SU-DHL-6 (cell line): ENCODE results near the gene CASK.

ENCODE experiments used
- H2AFZ ChIP-seq: fragments of 200-600 bp; sonication (generic); 2 replicates; pipeline ENCODE4 v1.6.1; 2014; ENCODE audit warnings: low read depth, mild to moderate bottlenecking, moderate library complexity, mixed read lengths, antibody characterized with exemption, low read length; ENCODE audit not compliant: severe bottlenecking
- H3F3A ChIP-seq: fragments of 200-600 bp; shearing (Covaris generic); 2 replicates; pipeline ENCODE4 v1.6.0; 2016; ENCODE audit warnings: antibody characterized with exemption, mild to moderate bottlenecking; ENCODE audit not compliant: insufficient read depth
- H3K27ac ChIP-seq: fragments of 200-600 bp; sonication (generic); 2 replicates; pipeline ENCODE4 v1.5.1; 2016; ENCODE audit warnings: low read depth, mild to moderate bottlenecking, low read length, moderate library complexity, mixed read lengths
- H3K27me3 ChIP-seq: fragments of 200-600 bp; sonication (generic), shearing (Covaris generic); 2 replicates; pipeline ENCODE4 v1.6.0; 2014; ENCODE audit warnings: mild to moderate bottlenecking, low read length
- H3K36me3 ChIP-seq: fragments of 200-600 bp; sonication (generic); 2 replicates; pipeline ENCODE4 v1.6.1; 2014; ENCODE audit warnings: mild to moderate bottlenecking, low read length, mixed read lengths
- H3K4me2 ChIP-seq: fragments of 300-600, 200-600 bp; shearing (Covaris generic), sonication (generic); 2 replicates; pipeline ENCODE4 v1.6.0; 2014; ENCODE audit warnings: low read length, low read depth, mild to moderate bottlenecking; ENCODE audit not compliant: poor library complexity, severe bottlenecking
- H3K4me3 ChIP-seq: fragments of 200-600 bp; sonication (generic); 2 replicates; pipeline ENCODE4 v1.5.1; 2014; ENCODE audit warnings: antibody characterized with exemption, low read length, mild to moderate bottlenecking, mixed read lengths; ENCODE audit not compliant: insufficient read depth, poor library complexity, severe bottlenecking
- H3K79me2 ChIP-seq: fragments of 200-600 bp; sonication (generic); 2 replicates; pipeline ENCODE4 v1.6.1; 2014; ENCODE audit warnings: mild to moderate bottlenecking, low read length, moderate library complexity; ENCODE audit not compliant: insufficient read depth
- H3K9ac ChIP-seq: fragments of 200-600 bp; sonication (generic); 2 replicates; pipeline ENCODE4 v1.7.0; 2014; ENCODE audit warnings: mild to moderate bottlenecking, low read length
- H3K9me2 ChIP-seq: fragments of 200-600 bp; sonication (generic); replicated peaks from 2 replicates; pipeline ENCODE4 v1.6.1; 2014; ENCODE audit warnings: low read length; ENCODE audit not compliant: insufficient read depth
- H3K9me3 ChIP-seq: fragments of 200-600 bp; sonication (generic); 2 replicates; pipeline ENCODE4 v1.6.1; 2014; ENCODE audit warnings: low read length, mixed read lengths; ENCODE audit not compliant: insufficient read depth
- H4K20me1 ChIP-seq: fragments of 200-600 bp; sonication (generic); 2 replicates; pipeline ENCODE4 v1.6.1; 2014; ENCODE audit warnings: low read depth, mild to moderate bottlenecking, antibody characterized with exemption, low read length, moderate library complexity, mixed read lengths
- CTCF ChIP-seq: fragments of 200-600 bp; sonication (generic); IDR thresholded peaks from one replicate; pipeline ENCODE4 v1.5.1; 2017; ENCODE audit warnings: antibody characterized with exemption, mild to moderate bottlenecking, low read length, moderate library complexity; ENCODE audit not compliant: insufficient read depth, poor library complexity, severe bottlenecking
- EZH2phosphoT487 ChIP-seq: fragments of 200-600 bp; sonication (generic), shearing (Covaris generic); conservative IDR thresholded peaks from 2 replicates; pipeline ENCODE4 v1.6.1; 2018; ENCODE audit warnings: mild to moderate bottlenecking, antibody characterized with exemption, low read length, moderate library complexity, mixed read lengths

Gene CASK

GRCh38 chrX:41580423-41581064, 342.8 kb downstream of the CASK start:
- H3F3A ChIP-seq = no peaks in the 10 kb centered on the region
- no peak overlapping the region for H3K27ac ChIP-seq
- H3K4me3 ChIP-seq = no peak overlapping the region
- no peaks in the 10 kb centered on the region for H3K36me3 ChIP-seq
- H3K27me3 ChIP-seq = no peaks in the 10 kb centered on the region
- no peaks in the 10 kb centered on the region for H4K20me1 ChIP-seq
- H3K9me2 ChIP-seq = no peaks in the 10 kb centered on the region
- no peak overlapping the region for H2AFZ ChIP-seq
- H3K79me2 ChIP-seq = no peaks in the 10 kb centered on the region
- no peak overlapping the region for H3K4me2 ChIP-seq
- no peaks in the 10 kb centered on the region for H3K9me3 ChIP-seq
- H3K9ac ChIP-seq = no peak overlapping the region
- TF ChIP-seq EZH2phosphoT487 (no peak), CTCF (no peak)

GRCh38 chrX:41563876-41564275, 359.5 kb downstream of the CASK start:
- H2AFZ ChIP-seq = no peak overlapping the region
- no peaks in the 10 kb centered on the region for H3K36me3 ChIP-seq
- no peaks in the 10 kb centered on the region for H4K20me1 ChIP-seq
- H3K9me2 ChIP-seq = no peaks in the 10 kb centered on the region
- no peak overlapping the region for H3K4me3 ChIP-seq
- no peak overlapping the region for H3K4me2 ChIP-seq
- TF ChIP-seq CTCF (no peak), EZH2phosphoT487 (no peak)
- H3K9ac ChIP-seq = no peak overlapping the region
- no peaks in the 10 kb centered on the region; the same call in 1 of the 2 replicates for H3F3A ChIP-seq
- H3K27me3 ChIP-seq = no peaks in the 10 kb centered on the region
- H3K79me2 ChIP-seq = no peaks in the 10 kb centered on the region
- no peaks in the 10 kb centered on the region for H3K9me3 ChIP-seq
- no peak overlapping the region for H3K27ac ChIP-seq

- Histone ChIP-seq H3K9me3 (no peaks in the 10 kb centered on the region), H3K9ac (no peak overlapping the region), H4K20me1 (no peaks in the 10 kb centered on the region), H3K9me2 (no peaks in the 10 kb centered on the region), H3K27ac (peak overlapping the region; percentile 13; the same call in 1 of the 2 replicates), H3K4me2 (no peak overlapping the region), H3K27me3 (no peaks in the 10 kb centered on the region), H2AFZ (no peak overlapping the region), H3F3A (no peaks in the 10 kb centered on the region; the same call in 1 of the 2 replicates), H3K4me3 (no peak overlapping the region), H3K79me2 (no peaks in the 10 kb centered on the region), H3K36me3 (no peaks in the 10 kb centered on the region)
- TF ChIP-seq CTCF (no peak), EZH2phosphoT487 (no peak)
These were observed 362.3 kb downstream of the CASK start for GRCh38 chrX:41561045-41561444.
